Mesodermal cell (in vitro differentiated cells): ENCODE data around the gene GCSH.

ENCODE experiments used
- H3K27ac ChIP-seq: 2 replicates; pipeline ENCODE4 v1.7.0; 2013; ENCODE audit warnings: mild to moderate bottlenecking, low read depth, low read length, moderate library complexity; ENCODE audit not compliant: severe bottlenecking
- H3K36me3 ChIP-seq: 2 replicates; pipeline ENCODE4 v1.7.1; 2013; ENCODE audit warnings: mild to moderate bottlenecking, low read length, moderate library complexity; ENCODE audit not compliant: control insufficient read depth, insufficient read depth
- H3K4me1 ChIP-seq: one replicate; pipeline ENCODE4 v1.7.1; 2013; ENCODE audit warnings: mild to moderate bottlenecking, low read length; ENCODE audit not compliant: insufficient read depth, control insufficient read depth, poor library complexity, severe bottlenecking
- H3K4me3 ChIP-seq: 2 replicates; pipeline ENCODE4 v1.7.0; 2013; ENCODE audit warnings: low read length, control low read depth, mild to moderate bottlenecking; ENCODE audit not compliant: insufficient read depth, poor library complexity, severe bottlenecking; ENCODE audit errors: extremely low read depth
- H3K9me3 ChIP-seq: 2 replicates; pipeline ENCODE4 v1.7.1; 2013; ENCODE audit warnings: mild to moderate bottlenecking, low read length, moderate library complexity; ENCODE audit not compliant: control insufficient read depth
- WGBS, 2 experiments: methylation state at CpG; one replicate each; pipeline ENCODE4 v1.1.5; 2013; ENCODE audit warnings: missing lambda C conversion rate in 2 of 2; ENCODE audit not compliant: insufficient coverage in 2 of 2; 5-methylcytosine and 5-hydroxymethylcytosine counted together

GCSH gene

DNA sequence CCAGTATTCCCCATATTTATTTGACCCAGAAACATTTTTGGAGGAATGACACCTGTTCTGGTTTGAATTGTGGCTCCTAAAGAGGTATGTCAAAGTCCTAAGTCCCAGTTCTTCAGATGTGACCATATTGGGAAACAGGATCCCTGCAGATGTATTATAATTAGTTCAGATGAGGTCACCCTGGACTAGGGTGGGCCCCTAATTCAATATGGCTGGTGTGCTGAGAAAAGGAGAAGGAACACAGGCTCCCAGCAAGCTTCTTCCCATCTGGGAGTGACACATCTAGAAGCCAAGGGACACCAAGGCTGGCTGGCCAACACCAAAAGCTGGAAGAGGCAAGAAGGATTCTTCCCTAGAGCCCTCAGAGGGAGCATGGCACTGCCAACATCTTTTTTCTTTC lies 3.8 kb upstream of the GCSH start:
- Histone ChIP-seq H3K36me3 (no peaks in the 10 kb centered on the region), H3K4me1 (no peaks in the 10 kb centered on the region), H3K27ac (no peak overlapping the region), H3K4me3 (no peak overlapping the region), H3K9me3 (no peaks in the 10 kb centered on the region)

- H3K27ac ChIP-seq: no peak overlapping the region
- no peaks in the 10 kb centered on the region for H3K36me3 ChIP-seq
- 98 to 100% methylated on average over 4 to 6 of the region's 6 CpGs for WGBS, 2 experiments
- no peaks in the 10 kb centered on the region for H3K9me3 ChIP-seq
- no peaks in the 10 kb centered on the region for H3K4me1 ChIP-seq
- no peak overlapping the region for H3K4me3 ChIP-seq
Observed at GRCh38 chr16:81097230-81097629, 1.0 kb upstream of the GCSH start.

DNA sequence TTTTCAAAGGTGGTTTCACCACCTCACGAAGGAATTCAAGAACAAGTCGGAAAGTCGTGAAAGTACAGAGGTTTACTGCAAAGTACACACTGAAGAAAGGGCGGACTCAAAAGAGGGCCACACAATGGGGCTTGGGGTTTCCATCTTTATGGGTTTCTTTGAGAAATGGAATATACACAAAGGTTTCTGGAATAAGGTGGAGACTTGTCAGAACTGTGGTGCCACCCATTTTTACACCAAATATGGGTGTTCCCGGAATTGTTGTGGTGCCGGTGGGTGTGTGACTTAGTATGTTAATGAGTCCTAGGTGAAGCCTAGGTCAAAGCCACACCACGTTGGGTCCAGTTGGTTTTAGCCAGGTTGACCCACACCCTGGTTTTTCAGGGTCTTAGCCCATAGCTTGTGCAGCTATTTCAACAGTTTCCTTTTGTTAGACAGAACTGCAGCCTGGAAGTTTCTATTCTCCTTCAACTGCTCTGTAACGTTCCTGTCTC lies 567 bp upstream of the GCSH start:
- H3K4me1 ChIP-seq: no peaks in the 10 kb centered on the region
- H3K36me3 ChIP-seq: no peaks in the 10 kb centered on the region
- H3K9me3 ChIP-seq: no peaks in the 10 kb centered on the region
- peak overlapping the region; percentile 6 for H3K4me3 ChIP-seq
- 44 to 55% methylated on average over 5 to 6 of the region's 8 CpGs for WGBS, 2 experiments
- H3K27ac ChIP-seq: no peak overlapping the region

GRCh38 chr16:81095653-81095952 lies 592 bp downstream of the GCSH start:
- Histone ChIP-seq H3K27ac (peak overlapping the region; percentile 68), H3K4me3 (peak overlapping the region; percentile 61), H3K4me1 (no peaks in the 10 kb centered on the region), H3K9me3 (no peaks in the 10 kb centered on the region), H3K36me3 (peaks cover 7% of the 10 kb centered on the region)
- WGBS, 2 experiments: 0% methylated on average over 19 to 20 of the region's 22 CpGs

DNA sequence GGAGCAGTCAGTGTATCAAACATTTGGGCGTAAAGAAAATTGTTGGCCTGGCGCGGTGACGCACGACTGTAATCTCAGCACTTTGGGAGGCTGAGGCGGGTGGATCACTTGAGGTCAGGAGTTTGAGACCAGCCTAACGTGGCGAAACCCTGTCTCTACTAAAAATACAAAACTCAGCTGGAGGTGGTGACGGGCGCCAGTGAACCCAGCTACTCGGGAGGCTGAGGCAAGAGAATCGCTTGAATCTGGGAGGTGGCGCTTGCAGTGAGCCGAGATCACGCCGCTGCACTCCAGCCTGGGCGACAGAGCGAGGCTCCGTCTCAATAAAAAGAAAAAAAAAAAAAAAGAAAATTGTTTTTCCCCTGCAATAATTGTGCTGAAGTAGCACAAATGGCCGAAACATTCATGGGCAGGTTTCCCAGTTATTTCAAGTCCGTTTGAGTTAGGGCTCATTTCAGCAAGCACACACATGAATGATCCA lies 1.4 kb downstream of the GCSH start:
- Histone ChIP-seq H3K4me1 (no peaks in the 10 kb centered on the region), H3K36me3 (peaks cover 13% of the 10 kb centered on the region), H3K9me3 (no peaks in the 10 kb centered on the region), H3K4me3 (peak overlapping the region; percentile 61), H3K27ac (no peak overlapping the region)
- 73 to 74% methylated on average over 17 to 19 of the region's 21 CpGs for WGBS, 2 experiments

GRCh38 chr16:81088836-81089235 lies 7.4 kb downstream of the GCSH start:
- Histone ChIP-seq H3K36me3 (peaks cover 54% of the 10 kb centered on the region), H3K4me3 (no peak overlapping the region), H3K4me1 (no peaks in the 10 kb centered on the region), H3K27ac (no peak overlapping the region), H3K9me3 (no peaks in the 10 kb centered on the region)
- no CpG with 5 or more reads among the region's 5 CpGs for WGBS, 2 experiments

DNA sequence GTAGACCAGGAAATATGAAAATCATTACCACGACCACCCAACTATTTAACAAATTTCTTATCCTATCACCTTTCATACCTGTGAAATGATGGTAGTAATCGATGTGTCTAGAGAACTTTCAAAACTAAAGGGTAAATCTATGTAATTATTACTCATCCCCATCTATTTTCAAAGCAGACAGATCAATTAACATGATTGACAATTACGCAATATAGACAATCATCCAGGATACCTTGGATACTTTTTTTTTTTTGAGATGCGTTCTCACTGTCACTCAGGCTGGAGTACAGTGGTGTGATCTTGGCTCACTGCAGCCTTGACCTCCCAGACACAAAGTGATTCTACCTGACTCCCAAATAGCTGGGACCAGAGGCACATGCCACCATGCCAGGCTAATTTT lies 15.2 kb downstream of the GCSH start:
- peaks cover 30% of the 10 kb centered on the region for H3K36me3 ChIP-seq
- H3K27ac ChIP-seq: no peak overlapping the region
- peaks cover 5% of the 10 kb centered on the region for H3K4me1 ChIP-seq
- no peaks in the 10 kb centered on the region for H3K9me3 ChIP-seq
- H3K4me3 ChIP-seq: no peak overlapping the region
- WGBS, 2 experiments: 100% methylated on average over 1 to 2 of the region's 4 CpGs

DNA sequence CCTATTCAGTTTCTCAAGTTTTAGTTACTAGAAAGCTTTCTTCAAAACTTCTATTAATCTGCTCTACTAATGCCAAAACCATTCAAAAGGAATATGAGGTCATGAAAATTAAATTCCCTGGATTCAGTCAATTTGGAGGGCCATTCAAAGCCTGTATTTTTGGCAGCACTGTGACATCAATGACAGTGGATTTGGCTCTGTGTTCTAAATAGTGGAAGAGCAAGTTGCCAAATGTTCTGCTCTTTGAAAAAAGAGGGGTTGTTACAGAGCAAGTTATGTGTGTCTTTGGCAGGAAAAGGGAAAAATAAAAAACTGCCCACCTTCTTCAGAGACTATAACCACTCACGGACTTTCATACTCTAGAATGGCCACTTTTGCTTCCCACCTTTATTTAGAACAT lies 16.0 kb downstream of the GCSH start:
- H3K36me3 ChIP-seq: peaks cover 27% of the 10 kb centered on the region
- H3K4me3 ChIP-seq: no peak overlapping the region
- no peak overlapping the region for H3K27ac ChIP-seq
- H3K4me1 ChIP-seq: peaks cover 5% of the 10 kb centered on the region
- 100% methylated on average over 1 of the region's 1 CpG for WGBS, 2 experiments
- no peaks in the 10 kb centered on the region for H3K9me3 ChIP-seq

- peak within 1 kb of the TSS; percentile 64 for H3K4me3 ChIP-seq
- WGBS, 2 experiments: 16 to 21% methylated on average over 53 to 58 of the region's 59 CpGs
- H3K27ac ChIP-seq: peak within 1 kb of the TSS; percentile 98
- H3K4me1 ChIP-seq: peaks cover 5% of the 10 kb centered on the region
- H3K36me3 ChIP-seq: peaks cover 8% of the 10 kb centered on the region
- no peaks in the 10 kb centered on the region for H3K9me3 ChIP-seq
Observed at GRCh38 chr16:81077076-81077940, 18.9 kb downstream of the GCSH start, which contains the start of gene C16orf46. TSS of gene C16orf46 (minus strand) at chr16:81077238. CDS start at chr16:81063955, 13,283 bp downstream.

GRCh38 chr16:81076566-81077075 lies 19.6 kb downstream of the GCSH start:
- H3K36me3 ChIP-seq: peaks cover 5% of the 10 kb centered on the region
- 3% methylated on average over 23 to 26 of the region's 27 CpGs for WGBS, 2 experiments
- H3K4me1 ChIP-seq: peaks cover 5% of the 10 kb centered on the region
- H3K27ac ChIP-seq: peak overlapping the region; percentile 98
- H3K4me3 ChIP-seq: peak overlapping the region; percentile 64
- no peaks in the 10 kb centered on the region for H3K9me3 ChIP-seq
